Measurements from ENCODE around the gene PRH2.

GRCh38 chr12:10919809-10920208, 9.2 kb upstream of the PRH2 start:
- TF ChIP-seq, protein P1, sequence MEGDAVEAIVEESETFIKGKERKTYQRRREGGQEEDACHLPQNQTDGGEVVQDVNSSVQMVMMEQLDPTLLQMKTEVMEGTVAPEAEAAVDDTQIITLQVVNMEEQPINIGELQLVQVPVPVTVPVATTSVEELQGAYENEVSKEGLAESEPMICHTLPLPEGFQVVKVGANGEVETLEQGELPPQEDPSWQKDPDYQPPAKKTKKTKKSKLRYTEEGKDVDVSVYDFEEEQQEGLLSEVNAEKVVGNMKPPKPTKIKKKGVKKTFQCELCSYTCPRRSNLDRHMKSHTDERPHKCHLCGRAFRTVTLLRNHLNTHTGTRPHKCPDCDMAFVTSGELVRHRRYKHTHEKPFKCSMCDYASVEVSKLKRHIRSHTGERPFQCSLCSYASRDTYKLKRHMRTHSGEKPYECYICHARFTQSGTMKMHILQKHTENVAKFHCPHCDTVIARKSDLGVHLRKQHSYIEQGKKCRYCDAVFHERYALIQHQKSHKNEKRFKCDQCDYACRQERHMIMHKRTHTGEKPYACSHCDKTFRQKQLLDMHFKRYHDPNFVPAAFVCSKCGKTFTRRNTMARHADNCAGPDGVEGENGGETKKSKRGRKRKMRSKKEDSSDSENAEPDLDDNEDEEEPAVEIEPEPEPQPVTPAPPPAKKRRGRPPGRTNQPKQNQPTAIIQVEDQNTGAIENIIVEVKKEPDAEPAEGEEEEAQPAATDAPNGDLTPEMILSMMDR (IDR thresholded peaks at IDR 0.05 in 4 of 5, conservative IDR thresholded peaks at IDR 0.05 in 1 of 5): no peak
- TF ChIP-seq POLR2A (IDR thresholded peaks at IDR 0.05): no peak
